K562 (cell line): Measurements from ENCODE around the gene CNGA1. TPM values are rescaled to one million over a fixed set of nuclear protein-coding genes. Genes with fewer than 3 reads are reported as not detected.

Experiments used
- BMI1 ChIP-seq: fragments of 150-350 bp; IDR thresholded peaks from 2 replicates; pipeline ENCODE4 v1.6.1; 2014; ENCODE audit warnings: low read length
- CTCF ChIP-seq, 3 experiments: IDR thresholded peaks in 2 of 3; conservative IDR thresholded peaks in 1 of 3; 2 replicates each; pipeline ENCODE4 v1.5.1; 2011 to 2012; ENCODE audit warnings: low read length in 3 of 3, mild to moderate bottlenecking in 3 of 3, control low read depth in 2 of 3, improper control_type of control experiment in 1 of 3, inconsistent platforms in 1 of 3, low read depth in 1 of 3, mixed read lengths in 1 of 3, moderate library complexity in 1 of 3; ENCODE audit not compliant: insufficient read depth in 2 of 3
- CXXC5 ChIP-seq: fragments of 250-450 bp; sonication (Bioruptor Pico); IDR thresholded peaks from 2 replicates; pipeline ENCODE4 v1.8.0; 2022; ENCODE audit warnings: inconsistent platforms, mild to moderate bottlenecking, moderate library complexity
- HDAC6 ChIP-seq: IDR thresholded peaks from 2 replicates; pipeline ENCODE4 v1.6.1; 2012; ENCODE audit warnings: low read depth, mild to moderate bottlenecking, control low read depth, inconsistent platforms, low read length, moderate library complexity
- HLTF ChIP-seq: fragments of 450-650 bp; IDR thresholded peaks from 2 replicates; pipeline ENCODE4 v1.6.1; 2016
- ZNF609 ChIP-seq: sonication (generic); formaldehyde crosslinking; IDR thresholded peaks from 2 replicates; pipeline ENCODE4 v1.8.1; 2023; ENCODE audit warnings: missing genetic modification reagents, mild to moderate bottlenecking, borderline replicate concordance
- polyA plus RNA-seq, 8 experiments: library from polyadenylated mRNA; depleted of rRNA in 4 of 8; stranded (reverse) in 5 of 8; unstranded in 3 of 8; fragments of >200 nt; fragmentation: Nextera tagmentation in 2 of 8; fragmentation: Illumina TruSeq in 1 of 8; extraction: Ambion mirVana in 2 of 8; extraction: Trizol in 1 of 8; gene quantifications; 2 replicates each; pipeline versions ENCODE4 v1.2.1 to v1.2.3, GENCODE V29; 2011 to 2014; ENCODE audit warnings: inconsistent platforms in 1 of 8, missing spikeins in 1 of 8
- total RNA-seq, 7 experiments: library from RNA; depleted of rRNA in 6 of 7; stranded (reverse); fragments of >200 nt in 6 of 7; fragmentation: Illumina TruSeq in 2 of 7; extraction: Trizol in 2 of 7; gene quantifications; 2 replicates each; pipeline versions ENCODE4 v1.2.1 to v1.2.3, GENCODE V29; 2011 to 2021; ENCODE audit warnings: low replicate concordance in 1 of 7
- TF ChIP-seq, protein P1 (sequence below): sonication (generic); formaldehyde crosslinking; IDR thresholded peaks from 2 replicates; pipeline ENCODE4 v1.8.0; 2023; ENCODE audit warnings: missing genetic modification reagents, mild to moderate bottlenecking, borderline replicate concordance
- TF ChIP-seq, protein P2 (sequence below), 2 experiments: fragments of 200-800 bp in 1 of 2; sonication (Bioruptor generic) in 1 of 2; sonication (generic) in 1 of 2; formaldehyde crosslinking in 1 of 2; IDR thresholded peaks in 1 of 2; conservative IDR thresholded peaks in 1 of 2; 2 replicates each; pipeline versions ENCODE4 v1.5.0 to v1.6.1; 2016 to 2020; ENCODE audit warnings: missing compliant biosample characterization in 1 of 2, missing genetic modification characterization in 1 of 2, missing genetic modification reagents in 1 of 2

Gene CNGA1
- total and polyA plus RNA-seq, 9 of the 15 experiments (the other 6 are each of a cell fraction or from before 2014, with no cell fraction given) = 0.03 to 0.29 (median 0.04) TPM; not detected in 5

GRCh38 chr4:48033825-48034413 lies 17.4 kb upstream of the CNGA1 start (continued):
- TF ChIP-seq, protein P1, sequence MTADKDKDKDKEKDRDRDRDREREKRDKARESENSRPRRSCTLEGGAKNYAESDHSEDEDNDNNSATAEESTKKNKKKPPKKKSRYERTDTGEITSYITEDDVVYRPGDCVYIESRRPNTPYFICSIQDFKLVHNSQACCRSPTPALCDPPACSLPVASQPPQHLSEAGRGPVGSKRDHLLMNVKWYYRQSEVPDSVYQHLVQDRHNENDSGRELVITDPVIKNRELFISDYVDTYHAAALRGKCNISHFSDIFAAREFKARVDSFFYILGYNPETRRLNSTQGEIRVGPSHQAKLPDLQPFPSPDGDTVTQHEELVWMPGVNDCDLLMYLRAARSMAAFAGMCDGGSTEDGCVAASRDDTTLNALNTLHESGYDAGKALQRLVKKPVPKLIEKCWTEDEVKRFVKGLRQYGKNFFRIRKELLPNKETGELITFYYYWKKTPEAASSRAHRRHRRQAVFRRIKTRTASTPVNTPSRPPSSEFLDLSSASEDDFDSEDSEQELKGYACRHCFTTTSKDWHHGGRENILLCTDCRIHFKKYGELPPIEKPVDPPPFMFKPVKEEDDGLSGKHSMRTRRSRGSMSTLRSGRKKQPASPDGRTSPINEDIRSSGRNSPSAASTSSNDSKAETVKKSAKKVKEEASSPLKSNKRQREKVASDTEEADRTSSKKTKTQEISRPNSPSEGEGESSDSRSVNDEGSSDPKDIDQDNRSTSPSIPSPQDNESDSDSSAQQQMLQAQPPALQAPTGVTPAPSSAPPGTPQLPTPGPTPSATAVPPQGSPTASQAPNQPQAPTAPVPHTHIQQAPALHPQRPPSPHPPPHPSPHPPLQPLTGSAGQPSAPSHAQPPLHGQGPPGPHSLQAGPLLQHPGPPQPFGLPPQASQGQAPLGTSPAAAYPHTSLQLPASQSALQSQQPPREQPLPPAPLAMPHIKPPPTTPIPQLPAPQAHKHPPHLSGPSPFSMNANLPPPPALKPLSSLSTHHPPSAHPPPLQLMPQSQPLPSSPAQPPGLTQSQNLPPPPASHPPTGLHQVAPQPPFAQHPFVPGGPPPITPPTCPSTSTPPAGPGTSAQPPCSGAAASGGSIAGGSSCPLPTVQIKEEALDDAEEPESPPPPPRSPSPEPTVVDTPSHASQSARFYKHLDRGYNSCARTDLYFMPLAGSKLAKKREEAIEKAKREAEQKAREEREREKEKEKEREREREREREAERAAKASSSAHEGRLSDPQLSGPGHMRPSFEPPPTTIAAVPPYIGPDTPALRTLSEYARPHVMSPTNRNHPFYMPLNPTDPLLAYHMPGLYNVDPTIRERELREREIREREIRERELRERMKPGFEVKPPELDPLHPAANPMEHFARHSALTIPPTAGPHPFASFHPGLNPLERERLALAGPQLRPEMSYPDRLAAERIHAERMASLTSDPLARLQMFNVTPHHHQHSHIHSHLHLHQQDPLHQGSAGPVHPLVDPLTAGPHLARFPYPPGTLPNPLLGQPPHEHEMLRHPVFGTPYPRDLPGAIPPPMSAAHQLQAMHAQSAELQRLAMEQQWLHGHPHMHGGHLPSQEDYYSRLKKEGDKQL (CRISPR knock-in tag) = no peak
- TF ChIP-seq HLTF (no peak), ZNF609 (CRISPR knock-in tag) (no peak), HDAC6 (no peak), BMI1 (no peak), CTCF (IDR thresholded peaks at IDR 0.05 in 2 of 3, conservative IDR thresholded peaks at IDR 0.05 in 1 of 3; ENCODE audit: insufficient read depth in 2 of 3, low read depth in 1 of 3, low read length in 3 of 3) (peak; percentile 51 to 55 (median 52); a peak in 4 of 6 replicates), CXXC5 (CRISPR knock-in tag) (no peak)
- TF ChIP-seq, protein P2, sequence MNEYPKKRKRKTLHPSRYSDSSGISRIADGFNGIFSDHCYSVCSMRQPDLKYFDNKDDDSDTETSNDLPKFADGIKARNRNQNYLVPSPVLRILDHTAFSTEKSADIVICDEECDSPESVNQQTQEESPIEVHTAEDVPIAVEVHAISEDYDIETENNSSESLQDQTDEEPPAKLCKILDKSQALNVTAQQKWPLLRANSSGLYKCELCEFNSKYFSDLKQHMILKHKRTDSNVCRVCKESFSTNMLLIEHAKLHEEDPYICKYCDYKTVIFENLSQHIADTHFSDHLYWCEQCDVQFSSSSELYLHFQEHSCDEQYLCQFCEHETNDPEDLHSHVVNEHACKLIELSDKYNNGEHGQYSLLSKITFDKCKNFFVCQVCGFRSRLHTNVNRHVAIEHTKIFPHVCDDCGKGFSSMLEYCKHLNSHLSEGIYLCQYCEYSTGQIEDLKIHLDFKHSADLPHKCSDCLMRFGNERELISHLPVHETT (CRISPR knock-in tag; conservative IDR thresholded peaks at IDR 0.05 in 1 of 2, IDR thresholded peaks at IDR 0.05 in 1 of 2) = no peak
